HEK293 (cell line): Measurements from ENCODE around the gene CETP.

Experiments
- CTCF ChIA-PET: fragments of 350-600 bp; formaldehyde crosslinking; extraction: SDS; loops from one replicate; lab custom pipeline; 2021; ENCODE audit warnings: antibody characterized with exemption; lab: Yijun Ruan, JAX
- POLR2A ChIA-PET: fragments of 300-600 bp; formaldehyde crosslinking; extraction: SDS; loops from one replicate; lab custom pipeline; 2020; ENCODE audit warnings: antibody characterized with exemption, inconsistent platforms; lab: Yijun Ruan, JAX
- H3K27ac ChIP-seq: fragments of 200-500 bp; sonication (Bioruptor generic); 2 replicates; pipeline ENCODE4 v1.5.1; 2014; ENCODE audit warnings: low read depth, low read length, control low read depth, inconsistent platforms; ENCODE audit errors: extremely low read depth
- H3K36me3 ChIP-seq, 2 experiments: fragments of 200-500 bp in 1 of 2; sonication (Bioruptor generic) in 1 of 2; 1 replicate in 1 of 2; 2 replicates in 1 of 2; pipeline ENCODE4 v1.5.1; 2014 to 2017; ENCODE audit warnings: inconsistent platforms in 2 of 2, low read length in 2 of 2; ENCODE audit not compliant: control insufficient read depth in 2 of 2, insufficient read depth in 1 of 2
- H3K4me1 ChIP-seq: fragments of 200-500 bp; sonication (Bioruptor generic); 2 replicates; pipeline ENCODE4 v1.5.1; 2014; ENCODE audit warnings: mild to moderate bottlenecking, low read length, inconsistent platforms; ENCODE audit not compliant: control insufficient read depth, insufficient read depth
- H3K4me3 ChIP-seq: 2 replicates; pipeline ENCODE4 v1.5.1; 2011; ENCODE audit warnings: low read depth, mild to moderate bottlenecking, control low read depth, low read length, moderate library complexity
- H3K9me3 ChIP-seq: fragments of 200-500 bp; sonication (Bioruptor generic); 2 replicates; pipeline ENCODE4 v1.5.1; 2014; ENCODE audit warnings: low read depth, low read length, inconsistent platforms; ENCODE audit not compliant: control insufficient read depth, insufficient read depth
- BCL11A ChIP-seq: fragments of 450-650 bp; formaldehyde crosslinking; IDR thresholded peaks from 2 replicates; pipeline ENCODE4 v1.5.1; 2016; ENCODE audit warnings: low read depth, missing biosample characterization, missing genetic modification characterization
- BCL11B ChIP-seq: fragments of 450-650 bp; formaldehyde crosslinking; IDR thresholded peaks from 2 replicates; pipeline ENCODE4 v1.5.1; 2016; ENCODE audit warnings: low read depth, missing biosample characterization, missing genetic modification characterization
- GLIS2 ChIP-seq: fragments of 450-650 bp; formaldehyde crosslinking; IDR thresholded peaks from 2 replicates; pipeline ENCODE4 v1.5.1; 2016; ENCODE audit warnings: missing biosample characterization, missing genetic modification characterization
- HOXA7 ChIP-seq: sonication (generic); formaldehyde crosslinking; IDR thresholded peaks from 2 replicates; pipeline ENCODE4 v1.8.1; 2022; ENCODE audit warnings: missing genetic modification reagents, borderline replicate concordance
- OSR2 ChIP-seq: fragments of 450-650 bp; formaldehyde crosslinking; IDR thresholded peaks from 2 replicates; pipeline ENCODE4 v1.5.1; 2016; ENCODE audit warnings: missing biosample characterization, missing genetic modification characterization
- PRDM1 ChIP-seq: fragments of 450-650 bp; formaldehyde crosslinking; IDR thresholded peaks from 2 replicates; pipeline ENCODE4; 2016; ENCODE audit warnings: missing biosample characterization, missing genetic modification characterization
- ZBTB48 ChIP-seq: fragments of 450-650 bp; formaldehyde crosslinking; IDR thresholded peaks from 2 replicates; pipeline ENCODE4 v1.5.1; 2016; ENCODE audit warnings: missing biosample characterization, missing genetic modification characterization
- ZFP41 ChIP-seq: fragments of 450-650 bp; formaldehyde crosslinking; IDR thresholded peaks from 2 replicates; pipeline ENCODE4 v1.5.1; 2016; ENCODE audit warnings: missing biosample characterization, missing genetic modification characterization, borderline replicate concordance
- ZNF112 ChIP-seq: fragments of 450-650 bp; formaldehyde crosslinking; IDR thresholded peaks from 2 replicates; pipeline ENCODE4 v1.5.0; 2017; ENCODE audit warnings: missing biosample characterization, missing genetic modification characterization
- ZNF169 ChIP-seq: fragments of 450-650 bp; formaldehyde crosslinking; IDR thresholded peaks from 2 replicates; pipeline ENCODE4 v1.5.1; 2016; ENCODE audit warnings: missing biosample characterization, missing genetic modification characterization
- ZNF221 ChIP-seq: fragments of 450-650 bp; formaldehyde crosslinking; IDR thresholded peaks from 2 replicates; pipeline ENCODE4 v1.5.1; 2017; ENCODE audit warnings: missing biosample characterization, missing genetic modification characterization, borderline replicate concordance
- ZNF239 ChIP-seq: fragments of 450-650 bp; formaldehyde crosslinking; IDR thresholded peaks from 2 replicates; pipeline ENCODE4 v1.5.1; 2016; ENCODE audit warnings: missing biosample characterization, missing genetic modification characterization
- ZNF24 ChIP-seq: fragments of 450-650 bp; formaldehyde crosslinking; IDR thresholded peaks from 2 replicates; pipeline ENCODE4 v1.5.1; 2016; ENCODE audit warnings: missing biosample characterization, missing genetic modification characterization
- ZNF302 ChIP-seq: fragments of 450-650 bp; formaldehyde crosslinking; IDR thresholded peaks from 2 replicates; pipeline ENCODE4 v1.5.1; 2016; ENCODE audit warnings: missing biosample characterization, missing genetic modification characterization, low read depth
- ZNF426 ChIP-seq: fragments of 450-650 bp; formaldehyde crosslinking; IDR thresholded peaks from 2 replicates; pipeline ENCODE4 v1.5.1; 2017; ENCODE audit warnings: missing biosample characterization, missing genetic modification characterization, mild to moderate bottlenecking, inconsistent platforms, moderate library complexity
- ZNF48 ChIP-seq: fragments of 450-650 bp; formaldehyde crosslinking; IDR thresholded peaks from 2 replicates; pipeline ENCODE4 v1.5.1; 2016; ENCODE audit warnings: missing biosample characterization, missing genetic modification characterization
- ZNF560 ChIP-seq: fragments of 450-650 bp; formaldehyde crosslinking; IDR thresholded peaks from 2 replicates; pipeline ENCODE4 v1.5.1; 2017; ENCODE audit warnings: missing biosample characterization, missing genetic modification characterization, borderline replicate concordance
- ZNF768 ChIP-seq: fragments of 450-650 bp; formaldehyde crosslinking; IDR thresholded peaks from 2 replicates; pipeline ENCODE4 v1.5.1; 2018; ENCODE audit warnings: missing biosample characterization, mild to moderate bottlenecking, missing genetic modification characterization
- ZNF791 ChIP-seq: fragments of 450-650 bp; formaldehyde crosslinking; IDR thresholded peaks from 2 replicates; pipeline ENCODE4 v1.5.1; 2016; ENCODE audit warnings: missing biosample characterization, missing genetic modification characterization
- TF ChIP-seq, protein P1 (sequence below): fragments of 450-650 bp; formaldehyde crosslinking; IDR thresholded peaks from 2 replicates; pipeline ENCODE4 v1.5.1; 2017; ENCODE audit warnings: missing biosample characterization, missing genetic modification characterization
- TF ChIP-seq, protein P2 (sequence below): fragments of 450-650 bp; formaldehyde crosslinking; IDR thresholded peaks from 2 replicates; pipeline ENCODE4 v1.5.1; 2016; ENCODE audit warnings: missing biosample characterization, missing genetic modification characterization

CETP gene

DNA sequence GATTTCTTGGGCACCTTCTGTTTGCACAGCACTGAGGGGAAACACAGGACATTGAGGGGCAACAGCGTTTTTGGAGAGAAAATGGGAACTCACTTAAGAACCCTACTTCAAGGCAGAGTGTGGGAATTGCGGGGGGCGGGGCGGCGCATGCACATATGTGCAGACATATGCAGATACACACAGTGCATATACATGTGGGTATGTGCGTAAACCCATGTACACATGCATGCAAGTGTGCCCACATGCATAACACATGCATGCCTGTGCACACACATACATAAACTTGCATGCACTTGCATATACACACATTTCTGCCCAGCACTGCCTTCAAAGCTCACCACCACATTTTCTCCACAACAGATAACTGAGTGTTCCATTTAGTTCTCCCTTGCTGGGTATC, 60.0 kb downstream of the CETP start:
- peaks cover 0 to 12% of the 10 kb centered on the region in 2 experiments; a peak in 1 of 3 replicates for H3K36me3 ChIP-seq
- POLR2A ChIA-PET: no interaction called here
- CTCF ChIA-PET: interaction anchor here (0.6 kb wide), 1 partner anchor 703 kb away, joined by 4 read pairs; no protein-coding TSS in a partner anchor

DNA sequence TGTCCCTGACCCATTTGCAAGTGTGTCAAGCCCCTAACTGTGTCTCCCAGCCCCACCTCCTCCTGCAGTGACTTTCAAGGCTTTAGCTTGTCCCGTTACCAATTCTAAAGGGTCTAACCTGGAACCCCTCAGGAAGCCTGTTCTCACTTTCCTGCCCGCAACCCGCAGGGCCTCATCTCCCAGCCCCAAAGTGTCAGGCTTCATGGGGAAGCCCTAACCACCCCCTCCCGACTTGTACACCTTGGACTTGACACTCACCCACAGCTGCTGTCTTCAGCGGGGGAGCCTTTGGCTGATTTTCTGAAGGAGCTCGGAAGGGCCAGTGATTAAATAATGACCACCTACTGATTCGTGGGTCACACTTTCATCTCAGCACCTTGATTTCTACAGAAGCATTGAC, 60.7 kb downstream of the CETP start:
- Histone ChIP-seq H3K9me3 (no peaks in the 10 kb centered on the region), H3K36me3 (peaks cover 0 to 12% of the 10 kb centered on the region in 2 experiments; a peak in 1 of 3 replicates), H3K4me3 (no peak overlapping the region)
- POLR2A ChIA-PET: no interaction called here
- CTCF ChIA-PET: no interaction called here
- TF ChIP-seq ZNF768: no peak
- no peak for TF ChIP-seq ZFP41
- no peak for TF ChIP-seq ZNF169 (tag by site-specific recombination)
- no peak for TF ChIP-seq BCL11B (tag by site-specific recombination)
- no peak for TF ChIP-seq HOXA7
- TF ChIP-seq ZNF221 (tag by site-specific recombination): no peak
- no peak for TF ChIP-seq ZNF239 (tag by site-specific recombination)
- TF ChIP-seq, protein P1, sequence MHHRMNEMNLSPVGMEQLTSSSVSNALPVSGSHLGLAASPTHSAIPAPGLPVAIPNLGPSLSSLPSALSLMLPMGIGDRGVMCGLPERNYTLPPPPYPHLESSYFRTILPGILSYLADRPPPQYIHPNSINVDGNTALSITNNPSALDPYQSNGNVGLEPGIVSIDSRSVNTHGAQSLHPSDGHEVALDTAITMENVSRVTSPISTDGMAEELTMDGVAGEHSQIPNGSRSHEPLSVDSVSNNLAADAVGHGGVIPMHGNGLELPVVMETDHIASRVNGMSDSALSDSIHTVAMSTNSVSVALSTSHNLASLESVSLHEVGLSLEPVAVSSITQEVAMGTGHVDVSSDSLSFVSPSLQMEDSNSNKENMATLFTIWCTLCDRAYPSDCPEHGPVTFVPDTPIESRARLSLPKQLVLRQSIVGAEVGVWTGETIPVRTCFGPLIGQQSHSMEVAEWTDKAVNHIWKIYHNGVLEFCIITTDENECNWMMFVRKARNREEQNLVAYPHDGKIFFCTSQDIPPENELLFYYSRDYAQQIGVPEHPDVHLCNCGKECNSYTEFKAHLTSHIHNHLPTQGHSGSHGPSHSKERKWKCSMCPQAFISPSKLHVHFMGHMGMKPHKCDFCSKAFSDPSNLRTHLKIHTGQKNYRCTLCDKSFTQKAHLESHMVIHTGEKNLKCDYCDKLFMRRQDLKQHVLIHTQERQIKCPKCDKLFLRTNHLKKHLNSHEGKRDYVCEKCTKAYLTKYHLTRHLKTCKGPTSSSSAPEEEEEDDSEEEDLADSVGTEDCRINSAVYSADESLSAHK (tag by site-specific recombination): no peak
- TF ChIP-seq GLIS2: no peak
- TF ChIP-seq, all 188 proteins: peak for 0
- Histone ChIP-seq H3K4me1 (no peaks in the 10 kb centered on the region), H3K27ac (no peak overlapping the region)

More for the DNA sequence above, 60.0 kb downstream of the CETP start:
- Histone ChIP-seq H3K9me3 (no peaks in the 10 kb centered on the region), H3K4me1 (no peaks in the 10 kb centered on the region), H3K27ac (no peak overlapping the region), H3K4me3 (no peak overlapping the region)
- TF ChIP-seq PRDM1 (tag by site-specific recombination) (no peak), ZNF791 (no peak), ZNF426 (no peak), ZNF112 (tag by site-specific recombination) (no peak), ZNF24 (tag by site-specific recombination) (no peak), ZNF48 (no peak), ZNF560 (tag by site-specific recombination) (no peak), OSR2 (tag by site-specific recombination) (no peak), ZNF302 (tag by site-specific recombination) (no peak), ZNF768 (no peak), ZBTB48 (tag by site-specific recombination) (no peak), BCL11A (tag by site-specific recombination) (no peak)
- TF ChIP-seq, protein P2, sequence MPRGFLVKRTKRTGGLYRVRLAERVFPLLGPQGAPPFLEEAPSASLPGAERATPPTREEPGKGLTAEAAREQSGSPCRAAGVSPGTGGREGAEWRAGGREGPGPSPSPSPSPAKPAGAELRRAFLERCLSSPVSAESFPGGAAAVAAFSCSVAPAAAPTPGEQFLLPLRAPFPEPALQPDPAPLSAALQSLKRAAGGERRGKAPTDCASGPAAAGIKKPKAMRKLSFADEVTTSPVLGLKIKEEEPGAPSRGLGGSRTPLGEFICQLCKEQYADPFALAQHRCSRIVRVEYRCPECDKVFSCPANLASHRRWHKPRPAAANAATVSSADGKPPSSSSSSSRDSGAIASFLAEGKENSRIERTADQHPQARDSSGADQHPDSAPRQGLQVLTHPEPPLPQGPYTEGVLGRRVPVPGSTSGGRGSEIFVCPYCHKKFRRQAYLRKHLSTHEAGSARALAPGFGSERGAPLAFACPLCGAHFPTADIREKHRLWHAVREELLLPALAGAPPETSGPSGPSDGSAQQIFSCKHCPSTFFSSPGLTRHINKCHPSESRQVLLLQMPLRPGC (tag by site-specific recombination): no peak
